Hematopoietic multipotent progenitor cell (in vitro differentiated cells): ENCODE data around the gene JAML. TPM values are rescaled to one million over a fixed set of nuclear protein-coding genes. Genes with fewer than 3 reads are reported as not detected.
A peak's percentile ranks its signal among the peaks of the same experiment; 100 is the strongest.

ENCODE experiments used
- DNase-seq, 3 donors: peaks; one replicate each; pipeline ENCODE4 v3.0.0-alpha.2; 2011 to 2015; ENCODE audit warnings: low read depth in 2 of 3, low spot score in 2 of 3
- total RNA-seq: library from RNA; depleted of rRNA; stranded (reverse); fragments of >200 nt; gene quantifications from one replicate; pipeline ENCODE4 v1.2.3, GENCODE V29; 2012

JAML gene
- total RNA-seq, 1 donor, result 26.9 TPM

DNA sequence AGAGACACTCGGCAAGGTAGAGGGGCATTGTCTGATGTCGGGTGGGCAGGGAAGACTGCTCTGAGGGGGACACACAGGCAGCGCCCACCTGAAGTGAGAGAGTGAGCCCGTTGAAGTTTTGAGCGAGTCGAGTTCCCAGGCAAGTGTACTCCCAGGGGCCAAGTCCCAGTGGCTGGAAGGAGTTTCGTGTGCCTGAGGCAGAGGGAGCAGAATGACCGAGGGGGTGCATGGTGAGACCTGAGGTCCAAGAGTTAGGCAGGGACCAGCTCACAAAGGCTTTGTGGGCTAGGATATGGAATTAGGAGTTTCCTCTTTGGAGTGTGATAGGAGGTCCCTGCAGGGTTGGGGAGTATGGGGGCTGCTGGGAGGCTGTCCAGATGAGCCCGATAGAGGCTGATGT is 54.6 kb downstream of the JAML start:
- DNase-seq, result no peak

DNA sequence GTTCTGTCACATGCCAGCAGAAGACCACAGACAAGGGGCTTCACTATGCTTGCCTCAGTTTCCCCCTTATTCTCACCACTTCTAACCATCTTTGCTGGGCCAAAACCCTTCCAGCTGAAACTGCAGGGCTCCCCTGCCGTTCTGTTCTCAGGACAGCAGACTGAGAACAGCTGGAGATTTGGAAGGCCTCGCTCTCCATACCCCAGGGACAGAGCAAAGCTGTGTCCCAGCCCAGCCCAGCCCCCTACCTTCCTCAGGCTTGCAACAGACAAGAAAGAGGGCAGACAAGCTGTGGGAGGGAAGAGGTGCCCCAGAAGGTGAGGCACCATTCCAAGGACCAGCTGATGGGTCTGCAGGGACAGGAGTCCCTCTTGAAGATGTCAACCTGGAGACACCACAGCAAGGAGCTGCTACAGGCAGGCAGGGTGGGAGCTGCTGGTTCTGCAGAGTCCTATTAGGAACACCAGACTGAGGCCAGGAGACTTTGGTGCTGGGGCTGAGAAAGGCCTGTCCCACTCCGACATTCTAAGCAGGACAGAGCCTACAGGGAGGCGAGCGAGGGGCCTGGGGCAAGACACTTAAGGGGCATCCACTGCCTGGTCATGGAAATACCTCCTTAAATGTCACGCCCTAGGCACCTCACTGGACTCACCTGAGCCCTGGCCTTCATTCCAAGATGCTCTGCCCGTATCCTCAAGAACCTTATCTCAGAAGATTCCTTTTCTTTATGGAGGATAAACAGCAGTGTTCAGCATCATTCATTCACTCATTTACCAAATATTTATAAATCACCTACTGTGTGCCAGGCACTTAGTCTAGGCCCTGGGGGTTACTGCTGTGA is 55.3 kb downstream of the JAML start:
- no peak for DNase-seq

DNA sequence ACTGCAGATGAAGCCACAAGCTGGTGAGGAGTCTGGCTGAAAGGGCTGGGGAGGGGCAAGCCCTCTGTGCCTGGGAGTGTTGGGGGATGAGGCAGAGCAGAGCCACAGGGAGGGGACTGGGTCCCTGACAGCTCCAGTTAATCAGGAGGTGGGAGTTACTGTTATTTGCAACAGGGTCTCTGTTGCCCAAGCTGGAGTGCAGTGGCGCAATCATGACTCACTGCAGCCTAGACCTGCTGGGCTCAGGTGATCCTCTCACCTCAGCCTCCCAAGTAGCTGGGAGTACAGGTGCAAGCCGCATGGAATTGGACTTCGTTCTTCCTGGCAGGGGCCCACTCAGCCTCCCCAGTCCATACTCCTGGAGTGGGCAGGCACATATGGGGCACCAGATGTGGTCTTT is 56.1 kb downstream of the JAML start:
- no peak for DNase-seq

DNA sequence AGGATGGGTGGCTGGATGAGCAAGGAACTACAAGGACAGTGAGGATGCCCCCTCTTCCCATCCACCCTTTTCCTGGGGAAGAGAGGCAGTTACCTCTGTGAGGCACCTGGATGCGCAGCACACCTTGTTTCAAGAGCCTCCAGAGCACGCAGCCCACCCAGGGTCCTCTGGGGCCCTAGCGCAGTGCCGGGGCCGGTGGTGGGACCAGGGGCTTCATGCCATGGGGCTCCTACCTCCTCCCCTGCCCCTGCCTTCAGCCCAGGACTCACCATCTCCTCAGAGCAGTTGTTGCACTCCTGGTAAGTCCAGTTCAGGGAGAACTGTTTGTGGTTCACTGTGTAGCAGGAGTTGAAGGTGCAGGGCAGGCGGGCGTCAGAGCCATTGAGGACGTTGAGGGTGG is 56.5 kb downstream of the JAML start:
- DNase-seq, result no peak

DNA sequence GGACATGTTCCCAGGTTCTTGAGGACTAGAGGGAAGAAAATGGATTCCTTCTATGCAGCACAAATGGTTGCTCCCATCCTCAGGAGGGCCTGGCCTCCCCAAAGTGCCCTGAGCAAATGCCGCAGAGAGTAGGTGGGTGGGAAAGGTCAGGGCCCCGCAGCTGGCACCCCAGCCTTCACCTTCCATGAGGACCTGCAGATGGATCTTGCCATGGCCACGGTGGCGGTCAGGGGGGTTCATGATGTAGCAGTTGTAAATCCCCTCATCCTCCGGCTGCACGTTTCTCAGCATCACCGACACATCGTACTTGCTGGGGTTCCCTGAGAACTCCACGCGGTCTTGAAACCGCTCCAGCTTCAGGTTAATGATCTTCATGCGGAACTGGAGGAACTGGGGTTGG is 56.9 kb downstream of the JAML start:
- no peak for DNase-seq

DNA sequence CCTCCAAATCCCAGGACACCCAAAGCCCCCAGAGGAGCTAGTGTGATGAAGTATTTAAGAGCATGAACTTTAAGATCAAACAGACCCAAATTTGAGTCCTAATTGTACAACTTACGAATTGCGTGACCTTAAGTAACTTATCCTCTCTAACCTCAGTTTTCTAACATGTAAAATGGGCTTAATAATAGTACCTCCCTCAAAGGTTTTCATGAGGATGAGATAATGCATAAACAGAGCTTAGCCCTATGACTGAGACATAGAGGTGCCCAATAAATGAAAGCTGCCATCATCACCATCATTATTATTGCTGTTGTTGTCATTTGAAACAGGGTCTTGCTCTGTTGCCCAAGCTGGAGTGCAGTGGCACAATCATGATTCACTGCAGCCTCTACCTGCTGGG is 57.6 kb downstream of the JAML start:
- no peak for DNase-seq

DNA sequence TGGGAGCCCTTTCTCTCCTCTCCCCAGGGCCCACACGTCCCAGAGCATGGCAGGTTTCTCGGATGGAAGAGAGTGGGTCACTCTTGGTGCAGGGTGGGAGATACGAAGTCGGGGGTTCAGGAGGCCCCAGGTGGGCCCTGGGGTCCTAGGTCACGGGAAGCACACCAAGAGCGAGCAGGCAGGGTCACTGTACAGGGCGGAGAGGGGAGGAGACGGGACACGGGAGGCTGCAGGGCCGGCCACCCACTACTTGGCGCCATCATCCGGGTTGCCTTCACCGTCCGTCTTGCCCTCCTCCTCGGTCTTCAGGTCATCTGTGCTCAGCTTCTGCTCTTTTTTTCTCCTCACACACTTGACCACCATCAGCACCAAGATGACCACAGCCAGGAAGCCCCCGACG is 58.2 kb downstream of the JAML start:
- no peak for DNase-seq

DNA sequence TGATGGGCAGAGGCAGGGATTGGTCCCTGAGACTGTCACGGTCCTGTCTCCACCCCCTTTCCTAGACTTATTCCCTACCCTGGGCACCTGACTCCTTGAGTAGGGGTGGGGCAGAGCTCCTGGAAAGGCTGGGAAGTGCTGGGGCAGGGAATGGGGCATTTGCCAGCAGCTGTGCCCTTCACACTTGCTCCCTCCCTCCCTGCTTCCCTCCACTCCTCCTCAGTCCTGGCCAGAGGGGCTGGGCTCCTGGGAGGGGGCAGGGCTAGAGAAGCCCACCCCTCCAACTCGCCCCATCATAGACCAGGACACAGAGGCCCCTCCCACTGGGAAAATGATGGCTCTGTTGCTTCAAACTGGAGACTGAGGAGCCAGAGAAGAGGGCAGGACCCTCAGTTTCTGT is 59.9 kb downstream of the JAML start:
- DNase-seq, result no peak

DNA sequence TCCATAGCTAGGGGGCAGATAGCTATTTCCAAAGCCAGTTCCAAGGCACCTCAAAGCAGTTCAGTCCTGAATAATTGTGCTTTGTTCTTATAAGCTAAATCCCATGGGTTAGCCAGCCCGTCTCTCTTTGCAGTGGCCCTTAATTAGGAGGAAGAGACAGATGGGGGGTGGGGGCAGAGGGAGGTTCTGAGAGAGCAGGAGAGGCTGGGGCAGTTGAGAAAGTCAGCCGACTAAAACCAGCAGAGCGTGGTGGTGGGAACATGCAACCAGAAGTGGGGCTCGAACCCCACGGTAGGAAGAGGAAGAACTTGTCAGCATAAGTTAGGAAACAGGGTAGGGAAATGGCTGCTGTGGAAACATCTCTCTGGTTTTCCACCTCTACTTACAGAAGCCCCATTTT is 61.3 kb downstream of the JAML start:
- DNase-seq, result no peak

DNA sequence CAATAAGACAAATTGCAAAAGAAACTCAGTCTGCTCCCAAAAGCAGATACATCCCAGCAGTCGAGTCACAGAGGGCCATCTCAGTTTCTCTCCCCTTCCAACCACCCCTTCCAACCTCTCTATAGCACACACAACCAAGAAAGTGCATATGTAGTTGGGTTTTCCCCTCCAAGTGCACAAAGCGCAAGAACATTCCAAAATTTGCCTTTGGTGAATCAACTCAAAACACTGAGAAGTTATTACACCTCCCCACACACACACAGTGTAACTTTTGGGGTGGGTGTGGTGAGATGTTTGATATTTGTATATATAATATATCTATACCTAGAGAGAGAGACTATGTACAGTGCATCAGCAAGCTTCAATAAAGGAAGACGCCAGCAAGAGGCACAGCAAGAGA is 62.0 kb downstream of the JAML start:
- no peak for DNase-seq

DNA sequence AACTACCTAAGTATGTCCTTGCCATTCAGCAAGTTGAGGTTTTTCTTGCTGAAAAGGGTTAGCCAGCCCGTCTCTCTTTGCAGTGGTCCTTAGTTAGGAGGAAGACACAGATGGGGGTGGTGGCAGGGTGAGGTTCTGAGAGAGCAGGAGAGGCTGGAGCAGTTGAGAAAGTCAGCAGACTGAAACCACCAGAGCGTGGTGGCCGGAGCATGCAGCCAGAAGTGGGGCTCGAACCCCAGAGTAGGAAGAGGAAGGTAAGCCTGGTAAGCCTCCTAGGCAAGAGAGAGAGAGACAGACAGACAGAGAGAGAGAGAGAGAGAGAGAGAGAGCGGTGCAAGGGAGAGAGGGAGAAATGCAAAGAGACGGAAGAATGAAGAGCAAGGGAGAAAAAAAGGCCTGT is 63.0 kb downstream of the JAML start:
- no peak for DNase-seq

DNA sequence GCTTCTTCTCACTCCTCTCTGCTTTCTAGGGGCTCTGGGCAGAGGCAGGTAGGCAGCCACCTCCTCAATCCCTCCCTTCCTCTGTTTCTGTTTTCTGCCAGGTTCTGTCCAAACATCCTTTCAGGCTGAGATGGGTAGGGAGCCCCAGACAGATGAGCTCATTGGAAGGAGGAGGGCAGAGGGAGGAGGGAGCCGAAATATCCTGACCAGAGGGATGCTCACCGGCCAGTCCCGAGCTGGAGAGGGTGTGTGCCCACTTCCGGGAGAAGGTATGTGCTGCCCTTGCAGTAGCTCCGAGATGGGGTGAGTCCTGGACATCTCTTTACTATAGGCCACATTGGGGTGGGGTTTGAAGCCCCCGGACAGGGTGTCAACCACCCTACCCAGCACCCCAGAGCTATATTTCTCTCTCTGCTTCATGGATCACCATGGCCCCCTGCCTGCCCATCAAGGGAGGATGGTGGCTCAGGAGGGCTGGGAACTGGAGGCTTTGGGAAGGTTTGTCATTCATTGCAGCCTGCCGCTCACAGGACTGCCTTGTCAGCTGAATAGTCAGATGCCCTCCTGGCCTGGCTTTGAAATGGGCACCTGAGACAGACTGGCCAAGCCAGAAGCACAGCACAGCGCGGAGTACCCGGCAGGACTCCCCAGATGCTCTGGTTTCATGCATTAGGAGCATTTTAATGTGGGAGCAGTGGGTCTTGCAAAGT is 67.5 kb downstream of the JAML start:
- no peak for DNase-seq

DNA sequence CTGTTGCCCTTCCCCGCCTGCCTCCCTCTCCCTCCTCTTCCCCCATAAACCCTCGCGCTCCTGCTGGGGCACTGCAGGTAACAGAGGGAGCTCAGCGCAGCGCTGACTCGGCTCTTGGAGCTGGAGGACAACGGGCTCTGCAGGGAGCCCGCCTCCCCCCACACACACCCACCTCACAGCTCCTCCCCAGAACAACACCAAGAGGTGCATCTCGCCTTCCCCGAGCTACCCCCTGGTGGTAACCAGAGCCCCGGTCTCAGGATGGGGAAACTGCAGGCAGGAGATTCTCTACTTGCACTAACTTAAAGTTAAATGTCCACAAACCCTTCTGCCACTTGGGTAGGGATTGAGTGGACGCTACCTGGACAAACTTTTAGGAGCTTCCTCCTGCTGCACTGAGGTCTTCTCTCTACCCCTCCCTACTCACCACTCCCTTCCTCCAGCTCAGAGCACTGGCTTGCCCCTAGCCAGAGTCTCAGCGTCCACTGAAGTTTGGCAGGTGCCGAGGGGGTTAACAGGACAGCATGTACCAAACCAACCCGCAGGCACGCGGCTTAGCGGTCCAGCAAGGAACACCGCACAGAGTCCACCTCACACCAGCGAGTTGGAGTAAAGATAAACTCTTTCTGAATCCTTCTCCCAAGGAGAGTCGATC is 68.2 kb downstream of the JAML start:
- peak in 2 of 3 donors; percentile 44 to 62 for DNase-seq

DNA sequence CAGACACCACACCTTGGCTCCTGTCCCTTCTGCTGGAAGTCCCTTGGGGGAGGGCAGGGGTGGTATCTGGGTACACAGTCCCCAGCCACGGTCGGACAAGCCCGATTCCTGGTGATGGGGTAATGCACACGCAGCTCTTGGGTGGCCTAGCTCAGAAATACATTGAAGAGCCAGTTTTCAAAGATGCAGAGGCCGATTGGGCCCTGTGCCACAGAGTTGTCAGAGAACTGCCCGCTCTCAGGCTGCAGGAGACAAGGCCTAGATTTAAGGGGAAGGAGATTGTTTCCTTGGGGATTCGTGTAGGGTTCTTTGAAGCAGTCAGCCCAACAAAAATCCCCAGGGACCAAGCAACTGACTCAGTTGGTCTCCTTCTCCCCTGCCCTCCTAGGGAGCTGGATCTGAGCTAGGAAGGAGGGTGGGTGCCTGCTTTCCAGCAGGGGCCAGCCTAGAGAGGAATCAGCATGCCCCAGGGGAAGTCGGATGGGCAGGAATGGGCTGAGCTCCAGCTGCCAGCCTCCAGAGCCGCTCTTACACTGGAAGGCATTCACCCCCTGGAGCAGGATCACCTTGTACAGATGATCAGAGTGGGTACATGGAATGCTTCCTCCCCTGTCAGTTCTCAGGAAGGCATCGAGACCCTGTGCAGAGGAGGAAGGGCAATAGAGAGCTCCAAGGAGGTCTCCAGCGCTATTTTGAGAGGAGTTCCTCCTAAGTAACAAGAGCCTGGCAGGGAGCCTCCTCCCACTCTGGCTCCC is 68.9 kb downstream of the JAML start:
- DNase-seq, result no peak

DNA sequence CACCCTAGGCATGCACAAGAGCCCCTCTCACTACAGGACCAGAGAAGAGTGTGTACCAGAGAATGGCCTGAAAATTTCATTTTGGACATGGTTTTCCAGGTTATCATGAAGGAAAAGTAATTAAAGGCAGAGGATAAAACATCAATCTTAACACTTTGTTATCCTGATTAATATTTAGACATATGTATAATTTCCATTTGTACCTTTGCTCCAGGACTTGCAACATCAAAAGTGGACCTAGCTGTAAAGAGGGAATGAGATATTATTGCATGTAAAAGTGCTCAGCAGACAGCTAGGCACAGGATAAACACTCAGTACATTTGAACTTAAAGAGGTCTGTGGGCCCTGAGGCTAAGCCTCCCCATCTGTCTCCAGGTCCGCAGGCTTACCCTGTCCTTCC is 70.2 kb downstream of the JAML start:
- DNase-seq, result no peak

DNA sequence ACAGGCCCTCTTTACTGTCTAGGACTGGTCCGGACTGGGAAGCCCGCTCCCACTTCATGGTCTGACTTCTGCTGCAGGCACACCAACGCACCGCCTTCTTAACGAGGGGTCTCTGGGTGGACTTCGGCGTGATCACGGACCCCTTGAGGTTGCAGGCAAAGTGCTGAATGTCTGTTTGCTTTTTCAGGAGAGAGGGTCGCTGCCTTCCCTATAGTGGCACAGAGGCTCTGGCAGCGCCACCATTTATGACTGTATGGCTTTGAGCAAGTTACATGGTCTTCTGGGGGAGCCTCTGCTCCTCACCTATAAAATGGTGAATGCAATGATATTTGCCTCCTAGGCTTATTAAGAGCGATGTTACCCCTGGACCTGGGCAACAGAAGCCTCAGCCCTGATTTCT is 70.8 kb downstream of the JAML start:
- DNase-seq, result no peak

DNA sequence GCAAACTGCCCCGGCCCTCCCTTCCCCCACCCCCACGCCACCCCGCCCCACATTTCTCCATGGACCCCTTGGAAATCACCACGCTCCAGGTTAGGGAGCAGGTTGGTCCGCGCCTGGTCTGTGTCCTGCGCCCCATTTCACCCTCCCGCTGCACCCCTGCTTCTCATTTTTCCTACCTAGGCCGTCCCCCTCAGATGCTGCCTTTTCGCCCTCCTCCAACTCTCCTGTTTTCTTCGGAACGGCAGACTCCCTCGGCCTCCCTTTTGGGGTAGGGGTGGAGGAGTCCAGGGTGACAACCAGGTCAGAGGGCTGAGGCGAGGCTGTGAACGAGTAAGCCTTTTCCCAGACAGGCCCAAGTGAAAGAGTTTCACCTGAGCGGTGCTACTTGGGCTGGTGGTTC is 71.3 kb downstream of the JAML start:
- no peak for DNase-seq

DNA sequence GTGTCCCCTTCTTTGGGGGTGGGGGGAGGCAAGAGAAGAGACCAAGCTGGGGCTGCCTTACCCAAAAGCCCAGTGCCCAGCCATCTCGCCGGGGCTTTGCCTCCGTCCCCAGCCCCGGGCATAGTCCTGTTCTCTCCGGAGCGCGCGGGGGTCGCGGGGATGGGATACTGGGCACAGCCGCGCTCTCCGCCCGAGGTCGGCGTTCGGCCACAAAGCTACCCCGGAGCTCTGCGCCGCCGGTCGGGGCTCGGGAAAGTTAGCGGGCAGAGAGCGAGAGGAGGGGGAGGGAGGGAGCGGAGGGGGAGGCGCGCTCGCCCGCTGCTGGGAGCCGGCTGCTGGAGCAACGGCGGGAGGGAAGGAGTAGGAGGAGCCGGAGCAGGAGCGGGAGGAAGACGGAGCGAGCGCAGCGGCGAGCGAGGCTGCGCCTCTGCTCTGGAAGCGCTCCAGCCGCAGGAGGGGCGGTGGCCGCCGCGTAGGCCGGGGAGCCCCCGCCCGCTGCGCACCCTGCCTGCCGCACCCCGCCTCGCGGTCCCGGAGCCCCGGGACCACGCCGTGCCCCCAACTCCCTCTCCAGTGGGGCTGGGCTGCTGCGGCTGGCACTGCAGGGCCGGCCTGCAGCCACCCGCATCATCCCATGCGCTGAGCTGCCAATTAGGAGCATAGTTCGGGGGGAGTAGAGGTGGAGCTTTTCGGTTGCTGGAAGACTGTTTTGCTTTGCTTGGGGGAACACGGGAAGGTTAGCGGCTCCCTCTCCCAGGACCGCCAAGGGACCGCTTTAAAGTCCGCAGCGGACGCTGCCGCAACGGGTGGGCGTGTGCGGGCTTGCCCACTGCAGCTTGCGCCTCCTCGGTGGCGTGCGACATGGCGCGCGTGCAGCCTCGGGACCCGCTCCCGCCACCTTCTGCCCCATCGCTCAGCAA is 72.0 kb downstream of the JAML start, which contains the start of gene SCN4B:
TSS of gene SCN4B (minus strand) at position 272 of the 920 bp plus-strand sequence. CDS start at position 122, 150 bp downstream.
- DNase-seq, result peak in 1 of 3 donors; percentile 14

DNA sequence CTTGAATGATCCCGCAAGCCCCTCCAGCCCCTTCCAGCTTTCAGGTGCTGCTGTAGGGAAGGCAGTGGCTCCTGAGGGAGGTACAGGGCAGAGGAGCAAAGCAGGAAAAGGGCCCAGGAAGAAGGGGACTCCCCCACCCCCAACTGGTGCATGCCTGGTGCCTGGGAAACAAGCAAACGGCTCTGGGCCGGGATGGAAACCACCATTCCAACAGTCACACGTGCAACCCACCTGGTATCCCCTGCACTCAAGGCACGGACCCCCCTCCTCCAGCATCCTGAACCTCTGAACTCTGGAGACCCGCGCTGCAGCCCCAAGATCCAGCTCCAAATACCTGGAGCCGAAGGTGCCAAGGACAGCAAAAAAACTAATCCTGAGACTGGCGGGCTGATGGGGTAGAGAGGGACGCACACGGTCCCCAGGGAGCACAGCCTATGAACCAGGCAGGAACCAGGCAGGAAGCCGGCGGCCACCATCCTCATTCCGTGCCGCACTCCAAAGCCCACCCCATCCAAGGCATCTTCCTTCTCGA is 72.7 kb downstream of the JAML start:
- DNase-seq, result no peak

DNA sequence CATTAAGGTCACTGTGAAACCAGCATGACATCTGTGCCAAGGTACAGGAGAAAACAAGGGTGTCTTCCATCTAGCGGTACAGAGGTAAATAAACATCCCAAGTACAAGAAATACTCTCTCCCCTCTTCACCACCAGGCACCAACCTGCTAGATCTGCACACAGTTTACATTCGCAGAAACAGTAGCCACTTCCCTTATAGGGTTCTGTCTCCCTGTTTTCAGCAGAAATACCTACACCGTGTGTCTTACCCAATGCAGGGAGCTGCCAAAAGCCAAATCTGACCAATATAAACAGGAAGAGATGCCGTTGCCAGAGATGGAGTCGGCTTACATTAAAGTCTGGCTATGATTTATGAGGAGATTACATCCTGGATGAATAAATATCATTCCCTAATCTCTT is 73.4 kb downstream of the JAML start:
- no peak for DNase-seq
